ENCODE measurements around the gene SLC10A1.

SLC10A1 gene

DNA sequence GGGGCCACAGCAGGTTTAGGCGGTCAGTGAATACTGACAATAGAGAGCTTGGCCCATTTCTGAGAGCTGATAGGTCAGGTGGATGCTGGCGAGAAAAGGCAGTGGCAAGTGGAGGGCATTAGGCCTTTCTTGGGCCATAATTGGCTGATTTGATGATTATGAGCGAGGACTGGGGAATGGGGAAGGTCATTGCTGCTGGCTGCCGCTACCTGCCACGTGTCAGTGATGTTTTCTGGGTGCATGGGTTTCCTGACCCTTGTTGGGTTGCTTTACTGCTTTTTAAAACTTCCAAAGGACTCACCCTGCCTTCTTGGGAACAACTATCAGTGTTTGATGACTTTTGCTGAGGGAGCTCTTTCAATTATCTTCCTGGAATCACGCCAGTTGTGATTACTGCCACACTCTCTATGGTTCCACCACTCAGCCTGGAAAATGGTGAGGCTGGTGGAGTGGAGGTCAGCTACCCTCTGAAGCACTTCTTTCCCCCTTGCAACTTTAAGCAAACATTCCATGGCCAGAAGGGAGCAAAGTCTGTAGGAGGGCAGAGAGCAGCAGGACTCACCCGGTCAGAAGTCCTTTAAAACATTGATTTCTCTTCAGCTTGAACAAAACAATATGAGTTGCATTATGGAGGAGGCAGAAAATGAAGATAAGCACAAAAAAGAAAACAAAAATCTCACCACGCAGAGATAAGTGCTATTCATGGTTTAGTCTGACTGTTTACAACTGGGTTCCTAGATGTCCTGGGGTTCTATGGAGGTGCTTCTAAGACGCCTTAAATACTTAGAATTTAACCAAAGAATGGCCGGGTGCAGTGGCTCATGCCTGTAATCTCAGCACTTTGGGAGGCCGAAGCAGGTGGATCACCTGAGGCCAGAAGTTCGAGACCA is 12.1 kb upstream of the SLC10A1 start:
- DNase-seq (ENCODE audit: low read depth) = no peak

DNA sequence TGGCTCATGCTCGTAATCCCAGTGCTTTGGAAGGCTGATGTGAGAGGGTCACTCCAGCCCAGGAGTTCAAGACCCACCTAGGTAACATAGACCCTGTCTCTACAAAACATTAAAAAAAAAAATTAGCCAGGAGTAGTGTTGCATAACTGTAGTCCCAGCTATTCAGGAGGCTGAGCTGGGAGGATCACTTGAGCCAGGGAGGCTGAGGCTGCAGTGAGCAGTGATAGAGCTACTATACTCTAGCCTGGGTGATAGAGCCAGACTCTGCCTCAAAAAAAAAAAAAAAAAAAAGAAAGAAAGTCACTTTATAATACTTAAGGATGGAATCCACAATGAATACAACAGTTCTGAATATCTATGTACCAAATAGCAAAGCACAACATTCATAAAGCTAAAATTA is 10.2 kb upstream of the SLC10A1 start:
- no peak for DNase-seq (ENCODE audit: low read depth)

DNA sequence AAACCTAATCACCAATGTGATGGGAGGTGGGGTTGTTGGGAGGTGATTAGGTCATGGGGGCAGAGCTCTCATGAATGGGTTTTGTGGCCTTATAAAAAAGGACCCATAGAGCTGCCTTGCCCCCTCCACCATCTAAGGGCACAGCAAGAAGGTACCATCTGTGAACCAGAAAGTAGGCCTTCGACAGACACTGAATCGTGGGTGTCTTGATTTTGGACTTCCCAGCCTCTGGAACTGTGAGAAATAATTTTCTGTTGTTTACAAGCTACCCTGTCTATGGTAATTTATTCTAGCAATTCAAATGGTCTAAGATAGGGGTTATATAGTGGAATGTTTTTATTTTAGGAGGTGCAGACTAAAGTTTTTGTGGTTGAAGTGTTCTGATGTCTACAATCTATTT is 7.9 kb upstream of the SLC10A1 start:
- DNase-seq (ENCODE audit: low read depth) = no peak

DNA sequence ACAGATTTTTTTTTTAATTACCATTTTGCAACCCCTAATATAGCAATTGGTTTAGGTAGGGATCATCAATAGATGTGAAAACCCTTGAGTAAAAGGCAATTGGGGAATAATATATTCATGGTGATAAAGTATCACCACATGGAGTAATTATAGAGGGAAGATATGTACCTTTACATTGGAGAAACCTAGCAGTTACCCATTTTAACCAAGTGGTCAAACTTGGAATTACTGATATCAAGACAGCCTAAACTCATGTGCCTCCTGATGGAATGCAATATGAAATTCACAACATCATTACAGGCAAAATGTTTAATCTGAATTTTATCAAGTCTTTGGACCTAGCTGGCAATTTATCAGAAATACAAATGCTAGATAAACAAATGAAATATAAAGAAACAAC is 6.7 kb upstream of the SLC10A1 start:
- DNase-seq (ENCODE audit: low read depth) = no peak

DNA sequence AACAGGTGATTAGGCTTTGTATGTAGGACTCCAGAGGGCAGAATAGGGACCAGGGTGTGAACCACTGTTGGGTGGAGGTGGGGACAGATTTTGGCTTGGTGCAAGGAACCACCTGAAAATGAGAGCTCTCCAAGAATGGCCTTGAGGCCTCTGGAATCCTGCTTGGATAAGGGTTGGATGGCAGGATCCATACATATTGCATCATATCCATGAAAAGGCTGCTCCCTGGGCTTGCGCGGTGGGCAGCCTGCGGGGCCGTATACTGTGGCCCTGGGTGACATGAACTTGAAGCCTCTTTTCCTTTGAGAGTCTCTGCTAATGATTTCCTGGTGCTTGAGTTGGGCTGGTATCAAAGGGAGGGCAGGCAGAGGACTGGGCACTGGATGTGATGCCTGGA is 1.3 kb upstream of the SLC10A1 start:
- no peak for DNase-seq (ENCODE audit: low read depth)

DNA sequence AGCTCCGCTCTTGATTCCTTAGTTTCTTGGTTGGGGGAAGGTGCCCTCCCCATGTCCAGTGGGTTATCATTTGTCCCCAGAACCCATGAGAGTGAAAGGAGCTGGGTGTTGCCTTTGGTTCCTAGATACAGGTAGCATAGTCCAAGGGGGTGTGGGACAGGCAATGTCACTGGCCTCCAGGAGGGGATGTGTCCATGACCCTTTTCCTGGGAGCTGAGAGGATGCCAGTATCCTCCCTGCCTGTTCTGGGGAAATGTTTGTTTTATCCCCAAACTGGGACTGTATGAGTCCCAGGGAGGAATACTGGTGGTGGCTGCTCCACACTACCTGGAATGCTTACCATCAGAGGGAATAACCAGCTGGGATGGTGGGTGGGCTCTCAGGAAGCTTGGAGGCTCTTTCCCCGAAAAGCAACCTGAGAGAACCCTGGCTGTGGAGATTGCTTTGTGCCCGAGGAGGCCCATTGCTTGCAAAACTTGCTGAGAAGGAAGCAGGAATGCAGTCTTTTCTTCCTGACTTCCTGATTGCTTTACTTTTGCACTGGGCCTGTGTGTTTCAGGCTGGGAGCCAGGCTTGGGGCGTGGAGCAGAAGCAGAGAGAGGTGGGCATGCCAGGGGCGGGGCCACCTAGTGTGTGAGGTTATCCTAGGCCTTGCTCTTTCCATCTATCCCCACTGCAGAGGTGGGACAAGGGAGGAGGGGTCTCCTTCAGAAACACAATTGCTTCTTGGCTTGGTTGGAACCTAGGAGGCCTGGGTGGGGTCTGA is 715 bp upstream of the SLC10A1 start:
- no peak for DNase-seq (ENCODE audit: low read depth)

DNA sequence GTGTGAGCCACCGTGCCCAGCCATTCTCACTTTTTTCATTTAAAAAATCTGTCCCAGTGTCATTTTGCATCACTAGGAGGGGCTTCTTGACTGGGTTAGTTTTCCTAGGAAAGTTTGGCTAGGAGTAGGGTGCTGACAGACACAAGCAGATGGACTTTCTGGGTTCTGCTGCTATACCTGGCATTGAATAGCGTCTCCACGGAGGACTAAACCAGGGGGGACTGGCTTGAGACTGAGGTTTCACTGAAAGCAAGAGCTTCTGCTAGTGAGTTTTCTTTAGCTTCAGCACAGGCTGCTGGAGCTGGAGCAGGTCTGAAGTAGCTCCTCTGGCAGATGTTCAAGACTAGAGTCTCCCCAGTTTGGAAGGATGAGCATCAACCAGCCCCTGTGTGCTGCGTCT is 1.4 kb downstream of the SLC10A1 start:
- no peak for DNase-seq (ENCODE audit: low read depth)

DNA sequence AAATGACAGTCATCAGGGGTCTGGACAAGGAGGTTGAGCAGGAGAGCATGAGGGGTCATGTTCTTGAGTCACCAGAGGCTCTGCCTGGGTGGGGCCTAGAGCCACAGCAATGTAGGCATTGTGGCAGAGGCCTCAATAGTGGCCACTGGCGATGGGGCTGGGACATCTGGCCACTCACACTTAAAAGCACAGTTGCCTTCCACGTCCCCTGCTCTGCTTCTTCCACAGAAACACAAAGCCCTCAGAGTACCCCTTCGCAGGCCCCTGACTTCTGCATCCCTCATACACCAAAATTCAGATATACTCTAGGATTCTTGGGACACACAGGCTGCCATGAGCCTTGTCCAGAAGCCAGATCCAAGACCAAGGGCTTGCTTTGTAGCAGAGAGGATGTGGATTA is 2.2 kb downstream of the SLC10A1 start:
- no peak for DNase-seq (ENCODE audit: low read depth)

DNA sequence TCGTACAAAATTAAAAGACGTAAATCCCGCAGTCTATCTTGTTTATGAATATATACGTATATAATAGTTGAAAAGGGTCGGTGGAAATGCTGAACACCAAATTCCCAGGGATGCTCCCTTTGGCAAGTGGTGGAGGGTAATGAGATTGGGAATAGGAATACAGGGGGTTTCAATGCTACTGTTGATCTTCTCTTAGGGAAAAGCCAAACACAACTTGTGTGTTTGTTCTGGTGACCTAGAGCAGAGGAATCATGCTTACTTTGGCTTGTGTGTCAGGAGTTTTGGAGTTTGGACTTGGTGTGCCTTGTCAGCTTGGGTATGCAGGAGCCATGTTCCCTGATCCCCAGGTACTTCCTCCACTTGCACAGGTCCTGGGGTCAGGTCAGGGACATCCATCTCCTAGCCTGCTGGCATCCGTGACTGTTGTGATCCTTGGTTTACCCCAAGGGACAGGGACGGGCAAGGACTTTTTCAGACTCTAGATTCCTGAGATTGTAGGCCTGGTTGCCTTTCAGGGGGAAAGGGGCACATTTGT is 4.1 kb downstream of the SLC10A1 start:
- DNase-seq (ENCODE audit: low read depth) = no peak

DNA sequence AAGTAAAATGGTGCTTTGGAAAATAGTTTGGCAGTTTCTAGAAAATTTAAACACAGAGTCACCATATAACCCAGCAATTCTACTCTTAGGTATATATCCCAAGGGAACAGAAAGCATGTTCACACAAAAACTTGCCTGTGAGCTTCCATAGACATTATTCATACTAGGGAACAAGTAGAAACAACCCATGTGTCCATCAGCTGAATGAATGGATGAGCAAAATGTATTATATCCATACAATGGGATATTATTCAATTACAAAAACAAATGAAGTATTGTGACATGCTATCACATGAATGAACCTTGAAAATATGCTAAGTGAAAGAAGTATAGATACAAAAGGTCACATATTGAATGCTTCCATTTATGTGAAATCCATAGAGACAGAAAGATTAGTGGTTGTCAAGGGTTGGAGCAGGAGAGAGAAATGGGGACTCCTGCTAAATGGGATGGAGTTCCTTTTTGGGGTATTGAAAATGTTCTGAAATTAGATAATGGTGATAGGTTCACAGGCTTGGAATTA is 7.9 kb downstream of the SLC10A1 start:
- no peak for DNase-seq (ENCODE audit: low read depth)

DNA sequence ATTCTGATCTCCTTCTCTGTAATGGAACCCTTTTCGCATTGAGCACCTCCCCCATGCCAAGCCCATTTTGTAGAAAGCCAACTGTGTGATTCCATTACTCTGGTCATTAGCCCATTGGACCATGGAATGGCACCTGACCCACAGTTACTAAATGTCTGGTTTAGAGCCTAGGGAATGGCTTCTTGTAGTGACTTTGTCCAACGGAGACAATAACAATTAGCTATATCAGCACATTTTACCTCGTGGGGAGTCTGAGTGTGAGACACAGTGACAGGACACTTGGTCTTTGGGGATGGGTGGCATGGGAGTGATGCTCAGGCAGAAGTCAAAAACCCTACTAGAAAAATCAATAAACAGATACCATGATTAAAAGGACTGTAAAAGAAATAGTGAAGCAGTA is 10.4 kb downstream of the SLC10A1 start:
- DNase-seq (ENCODE audit: low read depth) = no peak

DNA sequence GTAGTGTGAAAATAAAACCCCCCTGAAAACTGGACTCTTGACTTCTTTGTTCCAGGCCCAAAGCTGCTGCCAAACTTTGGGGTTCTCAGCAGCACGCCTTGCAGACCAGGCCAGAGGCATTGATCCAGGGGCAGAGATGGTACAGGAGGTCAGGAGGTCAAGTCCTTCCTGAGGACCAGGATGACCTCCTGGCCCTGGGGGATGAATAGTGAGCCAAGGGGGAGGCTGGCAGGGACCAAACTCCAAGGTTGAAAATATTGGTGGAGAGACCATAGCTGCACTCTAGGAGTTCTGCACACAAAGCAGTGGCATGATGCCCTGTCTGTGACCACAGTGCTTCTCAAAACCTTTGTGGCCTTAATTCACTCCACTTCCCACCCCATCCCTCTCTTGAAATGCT is 12.1 kb downstream of the SLC10A1 start:
- no peak for DNase-seq (ENCODE audit: low read depth)

DNA sequence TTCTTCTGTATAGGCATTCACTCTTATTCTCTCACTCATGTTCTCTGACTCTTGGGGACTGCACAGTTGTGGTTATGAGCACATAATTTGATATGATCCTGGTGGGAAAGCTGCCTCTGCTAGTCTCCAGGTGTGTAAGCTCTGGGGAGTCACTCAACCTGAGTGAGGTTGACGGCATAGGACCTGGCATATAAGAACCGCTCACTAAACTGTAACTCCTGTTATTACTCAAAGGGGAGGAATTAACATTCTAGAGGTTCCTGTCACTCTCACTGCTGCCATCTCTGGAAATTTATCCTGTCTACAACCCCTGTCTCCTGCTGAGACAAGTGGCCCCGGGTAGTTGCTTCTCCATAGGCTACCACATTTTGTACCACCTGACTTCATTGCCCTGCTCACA is 16.1 kb downstream of the SLC10A1 start:
- DNase-seq (ENCODE audit: low read depth) = no peak

DNA sequence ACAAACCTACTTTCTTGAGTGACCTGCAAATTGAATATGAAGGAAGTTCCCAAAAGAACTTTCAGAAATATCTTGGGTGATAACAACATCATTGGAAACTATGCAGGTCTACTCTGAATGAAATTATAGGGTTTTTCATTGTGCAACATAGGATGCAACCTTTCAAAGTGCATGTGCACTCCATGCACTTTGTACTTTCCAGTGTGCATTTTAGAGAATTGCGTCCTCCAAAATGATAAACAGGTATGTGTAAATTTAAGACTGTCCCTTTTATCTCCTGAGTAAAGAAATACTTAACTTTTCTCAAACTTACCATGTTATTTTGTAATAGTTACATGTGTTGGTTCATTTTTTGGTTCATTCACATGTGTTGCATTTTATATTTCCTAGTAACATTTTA is 16.9 kb downstream of the SLC10A1 start:
- no peak for DNase-seq (ENCODE audit: low read depth)

DNA sequence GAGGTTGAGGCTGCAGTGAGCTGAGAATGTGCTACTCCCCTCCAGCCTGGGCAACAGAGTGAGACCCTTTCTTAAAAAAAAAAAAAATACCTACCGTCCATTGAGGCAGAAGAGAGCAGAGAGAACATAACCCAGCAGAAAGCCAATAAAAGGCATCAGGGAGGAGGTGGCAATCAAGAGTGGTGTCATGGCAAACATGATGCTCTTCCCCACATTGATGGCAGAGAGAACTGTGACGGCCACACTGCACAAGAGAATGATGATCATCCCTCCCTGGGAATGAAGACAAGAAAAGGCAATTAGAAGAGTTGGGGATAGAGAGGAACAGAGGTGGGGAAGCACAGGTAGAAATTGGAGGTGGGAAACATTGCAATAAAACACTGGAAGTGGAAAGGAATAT is 18.0 kb downstream of the SLC10A1 start:
- no peak for DNase-seq (ENCODE audit: low read depth)

DNA sequence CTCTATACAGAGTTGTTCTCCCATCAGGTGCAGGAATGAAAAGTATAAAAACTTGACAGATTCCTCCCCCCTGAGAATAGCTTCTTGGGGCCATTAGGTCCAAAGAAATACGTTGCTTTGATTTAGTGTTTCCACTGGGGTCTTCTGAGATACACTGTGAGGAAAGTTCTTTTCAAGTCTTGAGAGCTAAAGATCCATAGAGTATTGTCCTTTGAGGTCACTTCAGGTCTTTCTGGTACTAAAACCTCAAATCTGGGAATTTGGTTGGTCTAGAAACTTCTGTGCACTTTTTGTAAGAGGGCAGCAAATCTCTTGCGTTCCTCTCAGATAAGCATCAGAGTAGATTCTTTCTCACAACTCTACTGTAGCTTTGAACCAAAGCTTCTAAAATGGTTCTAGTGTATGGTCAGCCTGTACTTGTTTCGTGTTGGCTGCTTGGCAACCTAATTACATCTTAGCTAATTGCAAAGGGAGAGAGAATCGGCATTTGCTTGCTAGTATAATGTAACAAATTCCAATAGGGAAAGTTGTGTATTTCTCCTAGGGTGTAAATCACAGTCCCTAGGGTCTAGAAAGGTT is 20.1 kb downstream of the SLC10A1 start:
- no peak for DNase-seq (ENCODE audit: low read depth)

DNA sequence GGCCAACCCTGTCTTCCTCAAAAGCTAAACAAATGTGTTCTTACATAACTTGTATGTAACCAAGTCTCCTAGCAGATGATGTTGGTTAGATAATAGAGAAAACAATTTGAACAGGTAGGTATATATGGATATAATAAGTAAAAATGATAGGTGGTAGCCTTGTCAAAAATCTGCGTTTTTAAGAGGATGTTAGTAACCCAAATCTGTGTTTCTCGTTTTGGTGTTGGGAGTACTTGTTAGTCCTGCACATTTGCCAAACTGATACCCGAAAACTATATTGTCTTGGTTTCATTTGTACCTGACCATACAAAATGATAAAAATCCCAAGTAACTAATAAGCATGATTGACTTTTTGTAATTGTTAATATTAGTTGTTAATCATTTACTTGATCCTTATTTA is 22.0 kb downstream of the SLC10A1 start:
- no peak for DNase-seq (ENCODE audit: low read depth)

DNA sequence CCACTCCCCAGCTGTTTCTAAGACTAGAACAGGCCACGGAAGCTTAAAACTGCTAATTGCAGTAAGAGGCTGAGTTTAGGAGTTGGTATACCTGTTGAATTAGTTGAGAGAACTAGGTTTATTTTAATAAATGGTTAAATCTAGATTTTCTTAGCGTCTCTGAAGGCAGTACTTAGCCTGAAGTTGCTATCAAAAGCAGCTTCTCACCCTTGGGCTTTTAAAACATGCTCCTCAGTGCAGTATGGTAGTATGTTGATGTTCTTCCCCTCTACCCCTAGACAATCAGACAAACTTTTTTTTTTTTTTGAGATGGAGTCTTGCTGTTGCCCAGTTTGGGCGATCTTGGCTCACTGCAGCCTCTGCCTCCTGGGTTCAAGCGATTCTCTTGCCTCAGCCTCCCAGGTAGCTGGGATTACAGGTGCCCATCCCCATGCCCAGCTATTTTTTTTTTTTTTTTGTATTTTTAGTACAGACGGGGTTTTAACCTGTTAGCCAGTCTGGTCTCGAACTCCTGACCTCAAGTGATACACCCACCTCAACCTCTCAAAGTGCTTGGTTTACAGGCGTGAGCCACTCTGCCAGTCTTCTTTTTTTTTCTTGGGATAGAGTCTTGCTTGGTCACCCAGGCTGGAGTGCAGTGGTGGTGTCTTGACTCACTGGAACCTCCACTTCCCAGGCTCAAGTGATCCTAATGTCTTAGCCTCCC is 23.3 kb downstream of the SLC10A1 start:
- no peak for DNase-seq (ENCODE audit: low read depth)

DNA sequence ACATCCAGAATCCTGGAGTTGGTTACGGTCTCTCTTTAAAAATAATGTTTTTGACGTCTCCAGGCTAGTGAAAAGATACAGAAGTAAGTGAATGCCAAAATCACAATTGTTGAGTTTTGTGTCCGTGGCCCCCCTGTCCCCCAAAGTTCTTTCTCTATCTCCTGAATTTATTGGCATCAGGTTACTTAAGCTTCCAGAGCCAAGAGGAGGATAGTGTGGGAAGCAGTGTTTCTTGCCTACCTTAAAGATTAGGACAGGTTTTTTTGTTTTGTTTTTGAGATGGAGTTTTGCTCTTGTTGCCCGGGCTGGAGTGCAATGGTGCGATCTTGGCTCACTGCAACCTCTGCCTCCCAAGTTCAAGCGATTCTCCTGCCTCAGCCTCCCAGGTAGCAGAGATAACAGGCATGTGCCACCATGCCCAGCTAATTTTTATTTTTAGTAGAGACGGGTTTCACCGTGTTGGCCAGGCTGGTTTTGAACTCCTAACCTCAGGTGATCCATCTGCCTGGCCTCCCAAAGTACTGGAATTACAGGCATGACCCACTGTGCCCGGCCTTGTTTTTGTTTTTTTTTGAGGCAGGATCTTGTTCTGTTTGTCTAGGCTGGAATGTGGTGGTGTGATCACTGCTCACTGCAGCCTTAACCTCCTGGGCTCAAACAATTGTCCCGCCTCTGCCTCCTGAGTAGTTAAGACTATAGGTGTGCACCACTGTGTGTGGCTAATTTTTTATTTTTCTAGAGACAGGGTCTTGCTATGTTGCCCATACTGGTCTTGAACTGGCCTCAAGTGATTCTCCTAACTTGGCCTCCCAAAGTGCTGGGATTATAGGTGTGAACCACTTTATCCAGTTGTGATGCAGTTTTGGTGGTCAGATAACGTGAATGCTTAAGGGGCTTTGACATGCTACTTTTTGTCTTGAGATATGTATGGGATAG is 24.7 kb downstream of the SLC10A1 start:
- no peak for DNase-seq (ENCODE audit: low read depth)

DNA sequence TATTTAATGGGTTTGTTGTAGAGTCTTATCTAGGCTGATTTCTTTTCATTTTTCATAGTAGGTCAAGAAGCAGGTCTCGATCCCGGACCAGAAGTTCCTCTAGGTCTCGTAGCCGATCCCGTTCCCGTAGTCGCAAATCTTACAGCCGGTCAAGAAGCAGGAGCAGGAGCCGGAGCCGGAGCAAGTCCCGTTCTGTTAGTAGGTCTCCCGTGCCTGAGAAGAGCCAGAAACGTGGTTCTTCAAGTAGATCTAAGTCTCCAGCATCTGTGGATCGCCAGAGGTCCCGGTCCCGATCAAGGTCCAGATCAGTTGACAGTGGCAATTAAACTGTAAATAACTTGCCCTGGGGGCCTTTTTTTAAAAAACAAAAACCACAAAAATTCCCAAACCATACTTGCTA is 25.9 kb downstream of the SLC10A1 start:
- no peak for DNase-seq (ENCODE audit: low read depth)

DNA sequence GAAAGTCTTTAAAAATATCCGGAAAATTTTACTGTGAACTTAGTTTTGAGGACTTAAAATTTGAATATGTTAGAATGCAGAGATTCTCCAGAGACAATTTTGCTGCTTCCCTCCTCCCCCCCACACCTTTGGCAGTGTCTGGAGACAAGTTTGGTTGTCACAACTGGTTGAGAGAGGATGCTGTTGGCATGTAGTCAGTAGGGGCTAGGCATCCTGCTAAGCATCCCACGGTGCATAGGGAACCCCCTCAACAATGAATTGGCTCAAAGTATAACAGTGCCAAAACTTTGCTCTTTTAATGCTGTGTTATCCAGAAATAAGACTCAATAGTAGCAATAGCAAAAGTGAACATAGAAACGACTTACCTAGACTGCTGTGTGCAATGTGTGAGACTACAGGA is 26.5 kb downstream of the SLC10A1 start:
- DNase-seq (ENCODE audit: low read depth) = no peak

Measured in activated T-cell treated with anti-CD3 and anti-CD28 coated beads for 1 hour (primary cell).